DMS 273 treated with DMSO at 0.1 percent for 48 hours (cell line): ENCODE data around the gene OPHN1.

Experiments
- DNase-seq: peaks from one replicate; lab custom pipeline; 2025; lab: John Stamatoyannopoulos, UW

Gene OPHN1

GRCh38 chrX:68238568-68238967 lies 194.7 kb downstream of the OPHN1 start:
- DNase-seq = no peak

GRCh38 chrX:68234171-68234910 lies 199.0 kb downstream of the OPHN1 start:
- no peak for DNase-seq

GRCh38 chrX:68232206-68232605 lies 201.1 kb downstream of the OPHN1 start:
- no peak for DNase-seq

GRCh38 chrX:68209008-68209407 lies 224.3 kb downstream of the OPHN1 start:
- no peak for DNase-seq

GRCh38 chrX:68204521-68205038 lies 228.7 kb downstream of the OPHN1 start:
- no peak for DNase-seq

- no peak for DNase-seq
Measured at GRCh38 chrX:68203646-68204045, 229.6 kb downstream of the OPHN1 start.

- DNase-seq = no peak
Measured at GRCh38 chrX:68203211-68203610, 230.1 kb downstream of the OPHN1 start.

GRCh38 chrX:68199062-68199848 lies 234.0 kb downstream of the OPHN1 start:
- DNase-seq = no peak

- DNase-seq = no peak
Measured at GRCh38 chrX:68196939-68197791, 236.1 kb downstream of the OPHN1 start.

GRCh38 chrX:68195561-68195960 lies 237.7 kb downstream of the OPHN1 start:
- no peak for DNase-seq

GRCh38 chrX:68193786-68194185 lies 239.5 kb downstream of the OPHN1 start:
- no peak for DNase-seq

GRCh38 chrX:68193234-68193633 lies 240.1 kb downstream of the OPHN1 start:
- DNase-seq = no peak

GRCh38 chrX:68190799-68191198 lies 242.5 kb downstream of the OPHN1 start:
- DNase-seq = no peak

- no peak for DNase-seq
Measured at GRCh38 chrX:68186552-68187262, 246.6 kb downstream of the OPHN1 start.

GRCh38 chrX:68185161-68185560 lies 248.1 kb downstream of the OPHN1 start:
- DNase-seq = no peak

- DNase-seq = no peak
Measured at GRCh38 chrX:68183612-68184214, 249.6 kb downstream of the OPHN1 start.

- DNase-seq = no peak
Measured at GRCh38 chrX:68180579-68180978, 252.7 kb downstream of the OPHN1 start.

- DNase-seq = no peak
Measured at GRCh38 chrX:68179355-68179754, 253.9 kb downstream of the OPHN1 start.

GRCh38 chrX:68177542-68177941 lies 255.8 kb downstream of the OPHN1 start:
- no peak for DNase-seq

GRCh38 chrX:68175562-68175961 lies 257.7 kb downstream of the OPHN1 start:
- no peak for DNase-seq

- no peak for DNase-seq
Measured at GRCh38 chrX:68163441-68163840, 269.9 kb downstream of the OPHN1 start.
